GM18861 (cell line): ENCODE results near the gene CSPG5.

Source experiments
- ATAC-seq: cut with Tn5 transposase; IDR thresholded peaks from one replicate; pipeline ENCODE4 v1.9.1; 2021; ENCODE audit not compliant: unreplicated experiment

Gene CSPG5

DNA sequence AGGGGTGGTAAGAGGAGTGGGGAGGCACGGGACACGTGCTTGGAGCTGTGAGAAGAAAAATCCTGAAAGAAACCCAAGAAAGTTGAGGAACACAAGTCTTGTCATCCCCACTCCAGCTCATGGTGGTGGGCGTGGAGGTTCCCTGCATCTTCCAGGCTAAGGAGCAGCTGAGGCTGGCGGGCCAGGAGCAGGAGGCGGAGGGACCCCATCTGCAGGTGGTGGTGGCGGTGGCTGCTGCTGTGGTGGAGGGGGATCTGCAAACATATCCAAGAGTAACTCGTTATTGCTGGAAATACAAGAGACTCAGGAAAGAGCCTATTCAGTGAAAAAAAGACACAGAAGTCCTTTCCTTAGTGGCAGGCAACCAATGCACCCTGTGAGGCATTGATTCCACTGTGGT lies 9.4 kb upstream of the CSPG5 start:
- no peak for ATAC-seq

DNA sequence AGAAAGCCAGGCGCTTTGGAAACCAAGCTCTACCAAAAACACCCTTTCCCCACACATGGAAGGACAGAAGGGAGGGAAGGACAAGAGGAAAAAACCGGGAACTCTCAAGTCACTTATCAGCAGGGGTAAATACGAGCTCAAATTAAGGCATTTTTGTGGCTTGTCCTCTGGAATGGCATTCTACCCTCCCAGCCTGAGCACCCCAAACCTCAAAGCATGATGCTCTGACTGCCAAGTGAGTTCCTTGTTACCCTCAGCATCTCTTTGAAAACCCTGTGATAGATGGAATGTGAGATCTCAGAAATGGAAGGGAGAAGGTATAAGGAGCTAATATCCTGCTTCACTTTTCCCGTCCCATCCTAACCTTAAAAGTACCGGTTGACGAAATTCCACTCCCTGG lies 8.1 kb upstream of the CSPG5 start:
- no peak for ATAC-seq

DNA sequence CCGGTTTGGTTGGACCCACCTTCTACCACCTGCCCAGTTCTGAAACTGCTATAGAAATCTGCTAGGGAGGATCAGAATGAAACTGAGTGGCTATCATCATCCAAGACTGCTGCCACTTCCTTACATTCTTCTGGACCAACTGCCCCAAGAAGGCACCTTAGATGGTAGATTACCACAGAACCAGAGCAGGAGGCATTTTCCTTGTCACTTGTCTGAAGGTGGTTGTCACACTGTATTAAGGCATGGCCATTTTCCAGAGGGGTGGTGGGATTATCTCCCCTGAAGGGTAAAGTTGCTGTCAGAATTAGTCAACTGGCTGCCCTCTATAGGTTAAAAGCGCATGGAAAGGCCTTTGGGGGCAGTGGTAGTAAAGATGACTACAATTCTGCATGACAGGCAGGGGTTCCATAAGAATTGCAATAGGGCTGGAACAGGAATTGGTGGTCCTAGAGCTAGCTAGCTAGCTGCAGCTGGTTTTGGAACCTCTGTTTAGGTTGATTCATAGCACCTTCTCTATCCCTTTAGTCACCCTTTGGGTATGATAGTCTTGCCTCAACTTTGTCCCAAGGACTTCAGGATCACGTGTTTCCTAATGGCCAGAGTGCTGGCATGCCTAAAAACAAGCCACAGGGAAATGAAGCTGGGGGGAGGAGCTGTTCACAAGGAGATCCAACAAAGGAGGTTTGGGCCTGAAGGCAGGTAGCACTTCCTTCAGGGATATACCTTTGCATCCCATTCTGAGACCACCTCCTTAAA lies 4.8 kb upstream of the CSPG5 start:
- no peak for ATAC-seq

DNA sequence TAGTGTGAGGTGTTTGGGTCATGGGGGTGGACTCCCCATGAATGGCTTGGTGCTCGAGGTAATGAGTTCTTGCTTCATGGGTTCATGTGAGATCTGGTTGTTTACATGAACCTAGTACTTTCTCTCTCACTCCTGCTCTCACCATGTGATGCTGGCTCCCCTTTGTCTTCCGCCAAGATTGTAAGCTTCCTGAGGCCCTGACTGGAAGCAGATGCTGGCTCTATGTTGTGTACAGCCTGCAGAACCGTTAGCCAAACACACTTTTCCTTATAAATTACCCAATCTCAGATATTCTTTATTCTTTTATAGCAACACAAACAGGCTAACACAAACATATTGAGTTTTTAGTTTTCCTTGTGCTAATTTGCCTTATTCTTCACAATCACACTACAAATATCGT lies 3.2 kb upstream of the CSPG5 start:
- no peak for ATAC-seq

DNA sequence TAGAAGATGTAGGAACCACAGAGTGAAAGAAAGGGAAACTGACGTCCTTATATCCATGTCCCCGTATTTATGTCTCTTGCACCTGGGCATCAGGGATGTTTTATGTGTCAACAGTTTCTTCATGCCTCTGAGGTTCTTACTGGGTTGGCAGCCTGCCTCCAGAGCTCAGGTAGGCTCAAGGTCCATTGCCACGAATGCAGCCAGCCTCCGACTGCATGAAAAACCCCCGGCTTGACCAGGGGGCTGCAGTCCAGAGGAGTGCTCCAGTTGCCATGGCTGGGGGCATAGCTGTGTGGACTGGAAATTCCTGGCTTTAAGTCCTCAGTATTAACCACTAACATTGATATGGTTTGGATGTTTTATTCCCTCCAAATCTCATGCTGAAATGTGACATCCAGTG lies 2.8 kb upstream of the CSPG5 start:
- no peak for ATAC-seq

DNA sequence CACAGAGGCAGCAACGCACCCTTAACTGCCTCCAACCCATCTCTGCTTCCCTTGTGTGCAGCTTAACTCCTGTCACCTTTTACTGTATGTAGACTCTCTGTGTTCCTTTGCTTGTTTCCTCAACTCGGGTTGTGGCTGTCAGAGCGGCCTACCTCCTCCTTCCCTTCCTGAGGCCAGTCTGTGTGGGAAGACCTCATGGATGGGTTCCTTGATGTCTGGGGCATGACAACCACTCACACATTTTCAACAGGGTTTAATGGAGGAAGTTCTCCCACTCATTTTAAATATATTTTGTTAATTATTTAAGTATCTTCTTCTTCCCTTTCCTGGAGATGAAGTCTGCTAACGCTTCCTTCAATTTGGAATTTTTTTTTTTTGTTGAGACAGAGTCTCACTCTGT lies 1.8 kb upstream of the CSPG5 start:
- no peak for ATAC-seq

DNA sequence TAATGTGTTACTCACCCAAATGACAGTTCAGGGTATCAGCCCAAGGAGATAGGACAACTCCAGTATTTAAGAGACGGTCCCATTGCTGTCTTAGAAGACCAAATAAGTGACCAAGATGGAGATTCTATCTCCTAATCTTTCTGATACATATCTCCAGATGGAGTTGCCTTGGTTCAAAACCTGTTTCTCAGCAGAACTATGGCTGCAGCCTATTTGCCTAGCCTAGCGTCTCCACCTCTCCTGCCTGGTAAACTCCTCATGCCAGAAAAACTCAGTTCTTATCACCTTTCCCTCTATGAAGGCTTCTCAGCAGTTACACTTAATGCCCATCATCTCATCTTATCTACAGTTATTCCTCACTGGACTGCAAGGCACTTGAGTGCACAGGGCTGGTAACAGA lies 1.2 kb upstream of the CSPG5 start:
- no peak for ATAC-seq

DNA sequence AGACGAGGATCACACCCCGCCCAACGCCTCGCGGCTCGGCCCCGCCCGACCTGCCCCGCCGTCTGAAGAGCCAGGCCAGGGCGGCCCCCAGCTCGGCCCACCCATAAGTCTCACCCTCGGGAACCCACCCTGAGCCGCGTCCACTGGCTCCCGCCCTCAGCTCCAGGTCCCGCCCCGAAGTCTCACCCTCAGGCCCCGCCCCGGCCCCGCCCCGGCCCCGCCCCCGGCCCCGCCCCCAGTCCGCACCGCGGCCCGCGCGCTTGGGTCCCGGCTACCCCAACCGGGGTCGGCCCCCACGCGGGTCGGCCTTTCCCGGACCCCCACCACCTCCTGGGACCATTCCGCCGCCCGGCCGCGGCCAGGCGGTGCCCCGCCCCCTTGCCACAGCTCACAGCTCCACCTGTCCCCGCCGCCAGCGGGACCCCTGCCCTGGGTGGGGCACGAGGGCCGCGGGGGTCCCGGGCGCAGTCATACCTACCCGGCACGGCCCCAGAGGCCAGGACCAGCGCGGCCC lies 489 bp downstream of the CSPG5 start:
- ATAC-seq: no peak

DNA sequence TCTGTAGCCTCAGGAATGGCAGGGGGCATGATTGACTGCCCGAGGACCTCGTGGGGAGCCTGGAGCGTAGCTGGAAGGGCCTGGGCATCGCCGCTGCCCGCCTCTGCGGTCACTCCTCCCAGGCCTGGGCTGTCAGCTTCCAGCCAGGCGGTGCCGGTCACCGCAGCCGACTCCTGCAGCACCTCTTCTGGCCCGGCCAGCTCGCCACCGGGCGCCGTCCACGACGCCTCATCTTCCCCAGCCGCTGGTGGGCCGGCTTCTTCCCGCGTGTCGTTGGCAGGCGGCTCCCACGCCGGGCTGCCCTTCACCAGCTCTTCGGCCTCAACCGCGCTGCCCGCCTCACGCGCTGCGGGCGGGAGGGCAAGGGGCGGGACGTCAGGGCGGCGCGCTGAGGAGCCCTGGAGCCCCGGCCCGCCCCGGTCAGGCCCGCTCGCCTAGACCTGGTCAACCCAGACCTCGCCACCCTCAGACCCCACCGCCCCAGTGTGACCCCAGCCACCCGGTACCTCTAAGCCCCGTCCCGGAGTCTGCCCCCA lies 1.0 kb downstream of the CSPG5 start:
- ATAC-seq: no peak

DNA sequence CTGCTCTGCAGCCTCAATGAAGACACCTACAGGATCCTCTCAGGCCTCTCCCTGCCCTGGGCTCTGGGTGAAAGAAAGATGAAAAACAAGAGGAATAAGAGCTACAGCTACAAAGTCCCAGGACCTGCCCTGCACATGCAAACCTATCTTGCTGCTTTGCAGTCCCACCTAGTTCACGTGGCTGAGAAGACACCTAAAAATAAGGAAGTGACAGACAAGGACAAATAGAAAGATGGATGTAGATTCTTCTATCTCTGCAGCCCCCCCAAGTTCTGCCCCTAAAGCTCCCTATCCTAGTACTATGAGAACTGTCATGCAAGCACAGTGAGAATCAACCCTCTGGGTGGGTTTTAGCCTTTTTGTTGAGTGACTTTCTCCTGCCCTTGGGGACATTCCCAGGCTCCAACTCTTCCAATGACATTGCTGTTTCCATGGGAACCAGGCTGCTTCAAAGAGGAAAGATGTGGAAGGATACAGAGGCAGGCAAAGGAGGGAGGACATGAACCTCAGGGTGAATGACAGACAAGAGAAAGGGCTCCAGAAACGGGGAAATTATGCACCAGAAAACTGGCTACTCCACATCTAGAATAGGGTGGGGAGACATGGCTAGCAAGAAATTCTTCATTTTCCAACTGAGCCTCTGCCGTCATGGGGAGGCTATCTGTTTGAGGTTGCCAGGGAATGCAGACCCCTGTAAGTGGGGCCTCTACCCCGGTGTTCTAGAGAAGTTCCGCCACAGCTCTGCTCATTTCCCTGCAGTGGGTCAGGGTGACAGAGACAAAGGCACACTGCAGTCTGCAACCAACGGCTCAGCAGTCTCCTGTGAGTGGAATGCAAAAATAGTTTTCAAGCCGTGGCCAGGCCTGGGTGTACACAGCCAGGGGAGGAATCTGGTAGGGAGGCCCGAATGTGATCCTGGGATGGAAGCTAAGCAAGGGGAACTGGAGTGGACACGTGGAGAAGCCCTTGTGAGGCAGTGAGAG lies 5.2 kb downstream of the CSPG5 start:
- ATAC-seq: no peak

DNA sequence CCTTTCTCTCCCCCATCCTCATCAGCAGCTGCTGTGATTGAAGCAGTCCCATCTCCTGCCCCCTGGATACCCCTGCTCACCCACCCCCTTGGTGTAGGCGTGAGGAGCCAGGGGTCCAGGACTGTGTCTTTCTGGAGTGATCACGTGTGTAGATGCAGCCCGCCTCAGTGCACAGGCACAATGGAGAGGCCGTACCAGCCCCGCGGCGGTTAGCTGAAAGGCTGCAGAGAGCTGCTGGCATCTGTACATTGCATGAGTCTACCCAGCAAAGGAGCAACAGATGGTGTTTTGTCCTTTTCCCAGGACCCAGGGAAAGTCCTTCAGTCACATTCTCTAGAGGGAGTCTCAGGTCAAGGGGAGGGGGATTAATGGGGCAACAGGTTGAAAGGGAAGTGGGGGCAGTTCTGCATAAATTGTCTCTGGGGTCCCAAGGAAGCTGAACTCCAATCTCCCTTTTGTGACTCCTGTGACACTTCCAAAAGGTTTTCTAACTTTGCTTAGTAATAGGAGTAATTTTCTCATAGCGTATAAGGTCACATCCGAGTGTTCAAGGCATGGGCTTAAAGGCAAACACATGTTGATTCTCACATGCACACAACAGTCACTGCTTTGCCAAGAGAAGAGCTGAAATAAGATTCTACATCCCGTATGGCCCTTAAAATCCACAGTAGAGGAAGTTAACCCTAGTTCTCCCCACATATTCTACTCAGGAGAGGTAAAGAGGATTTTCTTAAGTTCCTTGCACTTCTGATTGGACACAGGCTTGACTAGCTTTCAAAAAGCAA lies 7.1 kb downstream of the CSPG5 start:
- no peak for ATAC-seq

DNA sequence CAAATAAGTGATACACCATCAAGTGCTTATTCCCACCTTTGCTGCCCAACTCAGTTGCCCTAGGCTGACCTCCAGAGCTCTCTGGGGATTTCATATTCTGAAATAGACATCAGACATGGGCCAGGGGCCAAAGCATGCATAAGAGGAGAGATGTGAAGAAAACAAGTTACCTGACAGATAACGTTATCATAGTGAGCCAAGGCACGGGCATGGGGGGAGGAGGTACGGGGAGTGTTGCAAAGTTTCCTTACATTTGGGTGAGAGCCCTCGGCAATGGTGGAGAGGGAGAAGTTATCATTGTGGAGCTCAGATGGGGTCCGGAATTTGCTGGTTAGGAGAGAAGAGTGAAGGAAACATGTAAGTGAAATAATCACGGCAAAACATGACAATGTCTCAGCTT lies 9.8 kb downstream of the CSPG5 start:
- no peak for ATAC-seq

DNA sequence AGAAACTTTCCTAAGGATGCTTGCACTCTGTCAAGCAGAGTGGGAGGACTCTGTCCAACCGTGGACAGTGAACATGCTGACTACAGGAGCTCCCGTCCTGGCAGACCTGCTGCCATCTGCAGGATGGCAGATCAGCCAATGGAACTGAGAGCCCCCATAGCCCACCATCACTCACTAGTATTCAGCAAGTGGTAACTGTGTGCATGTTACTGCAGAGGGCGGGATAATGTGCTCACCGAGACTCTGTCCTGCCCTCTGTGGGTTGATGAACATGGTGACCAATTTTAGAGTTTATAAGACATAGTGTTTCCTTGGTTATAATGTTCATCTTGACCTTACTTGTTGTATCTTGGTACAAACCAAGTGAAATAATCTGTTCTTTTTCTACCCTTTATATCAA lies 11.5 kb downstream of the CSPG5 start:
- no peak for ATAC-seq

DNA sequence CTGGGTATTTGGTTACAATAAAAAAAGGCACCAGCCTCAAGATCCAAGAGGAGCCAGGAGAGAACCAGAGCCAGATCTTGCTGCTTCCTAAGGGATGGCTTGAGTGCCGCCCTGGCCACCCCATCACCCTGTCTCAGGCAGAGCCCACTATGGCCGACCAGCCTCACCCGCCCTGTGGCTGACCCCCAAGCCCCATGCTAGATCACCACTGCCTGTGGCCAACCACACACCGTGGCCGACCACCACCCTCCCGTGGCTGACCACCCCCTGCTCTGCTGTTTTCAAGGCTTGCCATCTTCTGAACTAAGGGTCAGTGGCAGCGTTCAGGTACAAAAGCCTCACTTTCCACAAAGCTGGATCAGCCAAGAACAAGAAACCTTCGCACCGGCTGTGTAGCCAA lies 12.0 kb downstream of the CSPG5 start:
- ATAC-seq: no peak

DNA sequence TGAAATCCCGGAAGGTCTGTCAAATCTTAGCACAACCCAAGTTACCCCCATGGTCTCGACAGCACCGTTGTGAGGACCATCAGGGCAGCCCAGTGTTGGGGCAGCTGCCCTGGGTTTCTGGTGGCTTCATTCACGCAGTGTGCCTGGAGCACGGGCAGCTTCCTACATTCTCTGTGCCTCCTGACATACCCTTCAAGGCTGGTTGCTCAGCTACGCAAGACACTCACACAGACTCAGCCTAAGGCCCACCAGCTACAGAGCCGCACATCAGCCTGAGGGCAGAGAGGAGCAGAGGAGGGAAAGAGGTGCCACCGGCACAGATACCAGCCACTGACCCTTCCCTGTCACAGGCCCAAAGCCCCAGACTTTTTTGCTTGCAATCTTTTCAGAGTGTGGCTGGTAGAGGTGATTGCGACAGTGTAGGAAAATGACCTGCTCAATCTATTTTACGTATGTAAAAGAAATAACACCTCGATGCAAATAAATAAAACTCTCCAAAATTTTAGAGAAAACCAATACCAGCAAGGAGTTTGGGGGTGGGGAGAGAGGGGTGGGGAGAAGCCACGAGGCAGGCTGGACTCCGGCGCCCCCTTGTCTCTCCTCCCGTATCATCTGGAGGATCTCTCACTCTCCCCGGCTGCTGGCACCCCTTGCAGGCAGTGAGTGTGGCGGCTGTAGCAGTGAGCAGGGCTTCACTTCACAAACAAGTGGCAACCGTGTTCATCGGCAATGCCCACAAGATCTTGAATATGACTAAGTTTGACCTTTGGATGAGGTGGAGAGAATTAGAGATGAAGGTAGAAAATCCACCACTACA lies 12.7 kb downstream of the CSPG5 start:
- no peak for ATAC-seq

DNA sequence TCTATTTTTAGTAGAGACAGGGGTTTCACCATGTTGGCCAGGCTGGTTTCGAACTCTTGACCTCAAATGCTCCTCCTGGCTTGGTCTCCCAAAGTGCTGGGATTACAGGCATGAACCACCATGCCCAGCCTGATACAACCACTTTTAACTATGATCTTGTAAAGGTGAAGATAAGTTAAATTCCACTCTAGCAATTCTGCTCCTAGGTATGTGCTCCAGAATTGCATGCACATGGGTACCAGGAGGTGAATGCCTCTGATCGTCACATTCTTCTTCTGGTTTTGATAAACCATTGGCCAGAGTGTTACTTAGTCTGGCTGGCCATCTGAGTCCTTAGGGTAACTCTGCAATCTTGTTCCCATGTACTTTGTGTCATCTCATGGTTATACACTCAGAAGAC lies 22.3 kb downstream of the CSPG5 start:
- no peak for ATAC-seq

DNA sequence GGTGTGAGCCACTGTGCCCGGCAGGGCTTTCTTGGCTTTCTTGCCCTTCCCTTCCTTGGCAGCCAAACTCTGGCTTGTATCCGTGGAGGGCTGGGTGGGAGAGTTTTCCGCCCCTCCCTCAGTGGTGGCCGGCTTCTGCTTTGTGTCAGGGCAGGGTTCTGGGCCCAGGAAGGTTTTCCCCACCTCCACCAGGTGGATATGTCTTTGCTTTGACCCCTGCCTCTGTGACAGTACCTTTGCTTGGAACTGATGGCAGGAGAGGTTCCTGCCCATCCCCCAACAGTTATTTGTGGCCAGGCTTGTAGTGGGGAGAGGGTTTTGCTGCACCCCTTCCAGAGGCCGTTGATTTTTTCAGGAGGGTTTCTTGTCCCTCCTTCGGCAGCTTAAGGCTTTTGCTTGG lies 24.3 kb downstream of the CSPG5 start:
- ATAC-seq: no peak

DNA sequence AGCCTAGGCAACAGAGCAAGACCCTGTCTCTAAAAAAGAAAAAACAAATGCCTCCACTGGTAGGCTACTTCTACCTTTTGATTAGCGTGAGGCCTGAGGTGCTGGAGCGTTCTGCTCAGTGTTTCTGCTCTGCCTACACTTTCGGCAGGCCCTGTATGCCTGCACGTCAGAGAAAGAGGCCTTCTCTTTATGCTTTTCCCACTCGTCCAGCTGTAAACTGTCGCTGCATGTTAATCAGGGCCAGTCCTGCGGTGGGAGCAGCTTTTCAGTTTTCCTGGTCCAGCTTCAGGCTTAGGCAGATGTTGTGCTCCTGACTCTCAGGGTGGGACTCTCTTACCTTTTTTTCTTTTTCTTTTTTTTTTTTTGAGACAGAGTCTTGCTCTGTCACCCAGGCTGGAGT lies 25.3 kb downstream of the CSPG5 start:
- ATAC-seq: no peak

DNA sequence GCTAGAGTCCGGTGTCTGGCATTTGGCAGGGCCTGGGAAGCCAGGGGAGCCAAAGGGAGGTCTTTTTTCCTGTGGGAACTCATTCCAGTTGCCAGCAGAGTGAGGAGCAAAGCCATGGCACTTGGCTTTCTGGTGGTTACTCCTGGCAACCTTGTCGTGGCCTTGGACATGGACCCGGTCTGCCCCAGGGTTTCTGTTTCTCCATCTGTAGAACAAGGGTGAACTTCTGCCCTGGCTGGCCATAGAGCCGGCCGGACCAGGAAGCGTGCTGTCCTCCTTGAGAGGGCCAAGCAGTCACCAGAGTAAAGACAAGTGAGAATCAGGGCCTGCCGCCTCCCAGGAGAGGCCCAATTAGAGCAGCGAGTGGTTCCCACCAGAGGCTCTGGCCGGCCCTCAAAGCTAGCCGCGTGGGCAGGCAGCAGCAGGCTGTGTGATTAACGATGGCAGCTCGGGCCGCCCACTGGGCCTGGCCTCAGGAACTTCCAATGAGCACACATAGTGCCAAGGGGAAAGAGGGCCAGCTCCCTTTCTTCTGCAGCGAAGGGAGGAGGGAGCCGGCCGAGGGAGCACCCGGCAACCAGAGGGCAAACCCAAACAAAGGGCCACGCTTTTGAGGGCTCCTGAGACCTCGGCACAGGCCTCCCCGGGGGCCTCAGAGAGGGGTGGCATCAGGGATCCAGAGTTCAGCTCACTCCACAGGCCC lies 36.0 kb downstream of the CSPG5 start:
- no peak for ATAC-seq
